Hepatocyte (in vitro differentiated cells): ENCODE data around the gene DCC. TPM values are rescaled to one million over a fixed set of nuclear protein-coding genes. Genes with fewer than 3 reads are reported as not detected.

Source experiments
- DNase-seq: peaks from one replicate; pipeline ENCODE4 v3.0.0-alpha.2; 2016; ENCODE audit warnings: low spot score
- H2AFZ ChIP-seq: fragments of 200-600 bp; sonication (generic); 2 replicates; pipeline ENCODE4 v1.6.0; 2016; ENCODE audit warnings: antibody characterized with exemption, mild to moderate bottlenecking
- H3K27ac ChIP-seq: fragments of 200-600 bp; sonication (generic); 2 replicates; pipeline ENCODE4 v1.5.1; 2016; ENCODE audit warnings: mild to moderate bottlenecking
- H3K27me3 ChIP-seq: fragments of 200-600 bp; sonication (generic); 2 replicates; pipeline ENCODE4 v1.6.1; 2016
- H3K36me3 ChIP-seq: fragments of 200-600 bp; sonication (generic); replicated peaks from 2 replicates; pipeline ENCODE4 v1.5.1; 2016; ENCODE audit warnings: low read depth; ENCODE audit not compliant: insufficient read depth
- H3K4me1 ChIP-seq: fragments of 200-600 bp; sonication (generic); 2 replicates; pipeline ENCODE4 v1.5.1; 2016; ENCODE audit warnings: mild to moderate bottlenecking, moderate library complexity; ENCODE audit not compliant: insufficient read depth
- H3K4me2 ChIP-seq: fragments of 200-600 bp; sonication (generic); 2 replicates; pipeline ENCODE4 v1.6.0; 2016
- H3K4me3 ChIP-seq: fragments of 200-600 bp; sonication (generic); 2 replicates; pipeline ENCODE4 v1.5.1; 2016; ENCODE audit warnings: mild to moderate bottlenecking
- H3K79me2 ChIP-seq: fragments of 200-600 bp; sonication (generic); 2 replicates; pipeline ENCODE4 v1.6.0; 2017; ENCODE audit warnings: mild to moderate bottlenecking
- H3K9me2 ChIP-seq: fragments of 200-600 bp; sonication (generic); replicated peaks from 2 replicates; pipeline ENCODE4 v1.6.0; 2017; ENCODE audit warnings: mild to moderate bottlenecking; ENCODE audit not compliant: insufficient read depth
- H3K9me3 ChIP-seq: fragments of 200-600 bp; sonication (generic); 2 replicates; pipeline ENCODE4 v1.5.1; 2016; ENCODE audit warnings: low read depth, mild to moderate bottlenecking
- H4K20me1 ChIP-seq: fragments of 200-600 bp; sonication (generic); 2 replicates; pipeline ENCODE4 v1.6.0; 2016; ENCODE audit warnings: mild to moderate bottlenecking; ENCODE audit not compliant: insufficient read depth, poor library complexity, severe bottlenecking
- CTCF ChIP-seq: fragments of 200-600 bp; sonication (generic); IDR thresholded peaks from 2 replicates; pipeline ENCODE4 v1.5.1; 2016; ENCODE audit warnings: antibody characterized with exemption, mild to moderate bottlenecking; ENCODE audit not compliant: poor library complexity
- EZH2 ChIP-seq: fragments of 200-600 bp; sonication (generic); IDR thresholded peaks from 2 replicates; pipeline ENCODE4 v1.6.1; 2016; ENCODE audit warnings: antibody characterized with exemption, mild to moderate bottlenecking, borderline replicate concordance
- EZH2phosphoT487 ChIP-seq: fragments of 200-600 bp; sonication (generic); IDR thresholded peaks from one replicate; pipeline ENCODE4 v1.6.1; 2018; ENCODE audit warnings: antibody characterized with exemption, mild to moderate bottlenecking, low read depth, moderate library complexity; ENCODE audit not compliant: unreplicated experiment, severe bottlenecking
- WGBS: methylation state at CpG from one replicate; pipeline ENCODE4 v1.1.6; 2016; ENCODE audit warnings: low lambda C conversion rate; ENCODE audit errors: missing lambda C conversion rate; 5-methylcytosine and 5-hydroxymethylcytosine counted together
- polyA plus RNA-seq: library from polyadenylated mRNA; unstranded; fragments of >200 nt; fragmentation: Nextera tagmentation; extraction: Ambion mirVana; gene quantifications from 2 replicates; pipeline ENCODE4 v1.2.1, GENCODE V29; 2016
- total RNA-seq: library from RNA; depleted of rRNA; stranded (reverse); fragments of >200 nt; gene quantifications from 2 replicates; pipeline ENCODE4 v1.2.3, GENCODE V29; 2014

Gene DCC
- total and polyA plus RNA-seq, 2 experiments from 2014 or later: 1.0 to 3.5 TPM

DNA sequence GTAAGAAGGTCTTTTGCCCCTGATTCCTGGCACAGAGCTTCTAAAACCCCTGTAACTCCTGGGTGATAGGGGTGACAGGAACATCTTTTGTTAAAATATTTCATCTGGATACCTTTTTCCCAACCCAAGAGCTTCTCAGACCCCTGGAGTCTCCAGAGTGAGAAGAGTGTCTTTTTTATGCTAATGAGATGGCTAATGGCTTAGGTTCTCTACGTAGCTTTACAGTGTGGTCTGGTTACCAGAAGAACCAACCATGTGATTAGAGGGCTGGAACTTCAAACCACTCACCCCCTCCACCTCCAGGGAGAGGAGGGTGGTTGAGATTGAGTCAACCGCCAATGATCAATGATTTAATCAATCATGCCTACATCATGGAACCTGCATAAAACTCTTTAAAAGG lies 16.2 kb upstream of the DCC start:
- Histone ChIP-seq H3K36me3 (no peaks in the 10 kb centered on the region), H3K27ac (no peak overlapping the region), H3K9me2 (no peaks in the 10 kb centered on the region), H3K79me2 (no peaks in the 10 kb centered on the region), H2AFZ (no peak overlapping the region), H3K4me1 (no peaks in the 10 kb centered on the region), H3K27me3 (no peaks in the 10 kb centered on the region), H3K9me3 (no peaks in the 10 kb centered on the region), H3K4me3 (no peak overlapping the region), H4K20me1 (no peaks in the 10 kb centered on the region), H3K4me2 (no peak overlapping the region)
- 55% methylated on average over 2 of the region's 2 CpGs for WGBS
- no peak for TF ChIP-seq EZH2
- no peak for TF ChIP-seq CTCF
- TF ChIP-seq EZH2phosphoT487: no peak
- no peak for DNase-seq

DNA sequence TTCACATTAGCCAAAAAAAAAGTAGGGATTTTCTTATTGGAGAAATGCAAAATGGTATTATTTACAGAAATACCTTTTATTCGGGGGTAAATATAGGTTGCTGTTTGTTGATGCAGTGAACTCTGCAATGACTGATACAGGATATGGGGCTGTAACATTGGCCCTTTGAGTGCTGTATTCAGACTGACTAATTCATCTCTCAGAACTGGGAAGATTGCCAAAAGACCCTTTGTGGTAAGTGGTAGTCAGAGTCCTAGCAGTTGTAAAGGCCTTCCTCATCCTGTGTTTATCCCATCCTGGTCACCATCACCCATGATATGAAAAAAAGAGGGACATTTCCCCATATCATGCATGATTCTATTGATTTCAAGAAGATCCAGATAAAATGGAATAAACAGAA lies 14.0 kb upstream of the DCC start:
- Histone ChIP-seq H2AFZ (no peak overlapping the region), H4K20me1 (no peaks in the 10 kb centered on the region), H3K36me3 (no peaks in the 10 kb centered on the region), H3K27ac (no peak overlapping the region), H3K79me2 (no peaks in the 10 kb centered on the region), H3K9me3 (no peaks in the 10 kb centered on the region), H3K4me2 (no peak overlapping the region), H3K4me3 (no peak overlapping the region), H3K9me2 (no peaks in the 10 kb centered on the region), H3K27me3 (no peaks in the 10 kb centered on the region), H3K4me1 (no peaks in the 10 kb centered on the region)
- WGBS: 76% methylated on average over 1 of the region's 1 CpG
- TF ChIP-seq EZH2 (no peak), EZH2phosphoT487 (no peak), CTCF (no peak)
- DNase-seq: no peak

DNA sequence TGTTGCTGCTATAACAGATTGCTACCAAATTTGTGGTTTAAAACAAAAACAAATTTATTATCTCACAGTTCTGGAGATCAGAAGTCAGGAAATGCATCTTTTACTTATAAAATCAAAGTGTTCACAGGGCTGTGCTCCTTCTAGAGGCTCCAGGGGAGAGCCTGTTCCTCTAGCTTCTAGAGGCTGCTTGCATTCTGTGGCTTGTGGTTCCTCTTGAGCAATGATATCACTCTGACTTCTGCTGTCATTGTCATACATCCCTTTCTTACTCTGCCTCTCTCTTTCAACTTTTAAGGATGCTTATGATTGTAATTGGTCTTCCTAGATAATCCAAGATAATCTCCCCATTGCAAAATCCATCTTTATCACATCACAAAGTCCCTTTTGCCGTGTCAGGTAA lies 6.1 kb upstream of the DCC start:
- no peak for DNase-seq
- Histone ChIP-seq H3K4me2 (no peak overlapping the region), H3K36me3 (no peaks in the 10 kb centered on the region), H3K27ac (no peak overlapping the region), H2AFZ (no peak overlapping the region), H3K4me1 (no peaks in the 10 kb centered on the region), H3K27me3 (peaks cover 12% of the 10 kb centered on the region), H3K79me2 (no peaks in the 10 kb centered on the region), H4K20me1 (no peaks in the 10 kb centered on the region), H3K4me3 (no peak overlapping the region), H3K9me2 (no peaks in the 10 kb centered on the region), H3K9me3 (no peaks in the 10 kb centered on the region)
- TF ChIP-seq EZH2 (no peak), EZH2phosphoT487 (no peak), CTCF (no peak)
- WGBS: 55% methylated on average over 1 of the region's 1 CpG

GRCh38 chr18:52334307-52334706 lies 5.7 kb upstream of the DCC start:
- 94% methylated on average over 2 of the region's 2 CpGs for WGBS
- H3K9me3 ChIP-seq: no peaks in the 10 kb centered on the region
- no peaks in the 10 kb centered on the region for H3K9me2 ChIP-seq
- no peak for DNase-seq
- no peak for TF ChIP-seq EZH2phosphoT487
- no peak for TF ChIP-seq CTCF
- no peak for TF ChIP-seq EZH2
- no peak overlapping the region for H3K27ac ChIP-seq
- H4K20me1 ChIP-seq: no peaks in the 10 kb centered on the region
- H3K27me3 ChIP-seq: peaks cover 16% of the 10 kb centered on the region
- H2AFZ ChIP-seq: no peak overlapping the region
- no peaks in the 10 kb centered on the region for H3K79me2 ChIP-seq
- no peak overlapping the region for H3K4me3 ChIP-seq
- no peaks in the 10 kb centered on the region for H3K36me3 ChIP-seq
- no peak overlapping the region for H3K4me2 ChIP-seq
- H3K4me1 ChIP-seq: no peaks in the 10 kb centered on the region
